GM23338 (cell line): ENCODE measurements around the gene PICK1.
"Not testable (repeated sequence)": the region's sequence is repeated elsewhere in the genome, so short reads cannot be mapped to it uniquely, and the experiment has no call there.

Experiments used
- CREB1 ChIP-seq: fragments of 250-450 bp; sonication (Bioruptor Pico); IDR thresholded peaks from 2 replicates; pipeline ENCODE4 v1.5.0; 2020; ENCODE audit warnings: low read depth, mild to moderate bottlenecking, moderate library complexity
- EZH2 ChIP-seq: fragments of 200-600 bp; sonication (generic); IDR thresholded peaks from one replicate; pipeline ENCODE4 v1.8.0; 2017; ENCODE audit warnings: antibody characterized with exemption, mild to moderate bottlenecking, low read depth; ENCODE audit not compliant: unreplicated experiment
- EZH2phosphoT487 ChIP-seq: fragments of 200-600 bp; sonication (generic); IDR thresholded peaks from one replicate; pipeline ENCODE4 v1.8.1; 2018; ENCODE audit warnings: antibody characterized with exemption; ENCODE audit not compliant: unreplicated experiment
- JUNB ChIP-seq: IDR thresholded peaks from one replicate; pipeline ENCODE4 v1.6.1; 2016; ENCODE audit warnings: antibody characterized with exemption; ENCODE audit not compliant: unreplicated experiment
- NANOG ChIP-seq: IDR thresholded peaks from 2 replicates; pipeline ENCODE4 v1.6.1; 2016; ENCODE audit warnings: antibody characterized with exemption, borderline replicate concordance
- POLR2AphosphoS5 ChIP-seq: IDR thresholded peaks from 2 replicates; pipeline ENCODE4 v1.6.1; 2016; ENCODE audit warnings: antibody characterized with exemption, low read depth
- STAT1 ChIP-seq: IDR thresholded peaks from one replicate; pipeline ENCODE4 v1.6.1; 2016; ENCODE audit warnings: antibody characterized with exemption; ENCODE audit not compliant: unreplicated experiment
- ZNF114 ChIP-seq: fragments of 250-450 bp; sonication (Bioruptor Pico); IDR thresholded peaks from 2 replicates; pipeline ENCODE4 v1.5.0; 2020; ENCODE audit warnings: mild to moderate bottlenecking, moderate library complexity
- TF ChIP-seq, protein P1 (sequence below): IDR thresholded peaks from one replicate; pipeline ENCODE4 v1.6.1; 2018; ENCODE audit warnings: antibody characterized with exemption; ENCODE audit not compliant: unreplicated experiment
- TF ChIP-seq, protein P2 (sequence below), 2 experiments: fragments of 200-600 bp in 1 of 2; sonication (generic) in 1 of 2; conservative IDR thresholded peaks; 2 replicates each; pipeline versions ENCODE4 v1.5.1 to v1.6.1; 2016 to 2017; ENCODE audit warnings: antibody characterized with exemption in 2 of 2, low read depth in 2 of 2, mild to moderate bottlenecking in 2 of 2, moderate library complexity in 1 of 2
- TF ChIP-seq, protein P3 (sequence below): IDR thresholded peaks from 2 replicates; pipeline ENCODE4 v1.6.1; 2016; ENCODE audit warnings: antibody characterized with exemption

DNA sequence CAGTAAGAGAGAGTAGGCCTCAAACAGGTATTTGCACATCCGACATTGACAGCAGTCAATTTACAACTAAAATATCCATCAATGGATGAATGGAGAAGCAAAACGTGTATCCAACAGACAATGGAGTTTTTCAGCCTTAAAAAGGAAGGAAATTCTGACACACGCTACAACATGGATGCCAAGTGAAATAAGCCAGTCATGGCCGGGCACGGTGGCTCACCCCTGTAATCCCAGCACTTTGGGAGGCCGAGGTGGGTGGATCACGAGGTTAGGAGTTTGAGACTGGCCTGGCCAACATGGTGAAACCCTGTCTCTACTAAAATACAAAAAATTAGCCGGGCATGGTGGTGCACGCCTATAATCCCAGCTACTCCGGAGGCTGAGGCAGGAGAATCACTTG lies 60.4 kb downstream of the PICK1 start:
- TF ChIP-seq EZH2; CREB1 (CRISPR knock-in tag); EZH2phosphoT487; JUNB; POLR2AphosphoS5; ZNF114 (CRISPR knock-in tag); NANOG; STAT1: not testable (repeated sequence)
- TF ChIP-seq, protein P1, sequence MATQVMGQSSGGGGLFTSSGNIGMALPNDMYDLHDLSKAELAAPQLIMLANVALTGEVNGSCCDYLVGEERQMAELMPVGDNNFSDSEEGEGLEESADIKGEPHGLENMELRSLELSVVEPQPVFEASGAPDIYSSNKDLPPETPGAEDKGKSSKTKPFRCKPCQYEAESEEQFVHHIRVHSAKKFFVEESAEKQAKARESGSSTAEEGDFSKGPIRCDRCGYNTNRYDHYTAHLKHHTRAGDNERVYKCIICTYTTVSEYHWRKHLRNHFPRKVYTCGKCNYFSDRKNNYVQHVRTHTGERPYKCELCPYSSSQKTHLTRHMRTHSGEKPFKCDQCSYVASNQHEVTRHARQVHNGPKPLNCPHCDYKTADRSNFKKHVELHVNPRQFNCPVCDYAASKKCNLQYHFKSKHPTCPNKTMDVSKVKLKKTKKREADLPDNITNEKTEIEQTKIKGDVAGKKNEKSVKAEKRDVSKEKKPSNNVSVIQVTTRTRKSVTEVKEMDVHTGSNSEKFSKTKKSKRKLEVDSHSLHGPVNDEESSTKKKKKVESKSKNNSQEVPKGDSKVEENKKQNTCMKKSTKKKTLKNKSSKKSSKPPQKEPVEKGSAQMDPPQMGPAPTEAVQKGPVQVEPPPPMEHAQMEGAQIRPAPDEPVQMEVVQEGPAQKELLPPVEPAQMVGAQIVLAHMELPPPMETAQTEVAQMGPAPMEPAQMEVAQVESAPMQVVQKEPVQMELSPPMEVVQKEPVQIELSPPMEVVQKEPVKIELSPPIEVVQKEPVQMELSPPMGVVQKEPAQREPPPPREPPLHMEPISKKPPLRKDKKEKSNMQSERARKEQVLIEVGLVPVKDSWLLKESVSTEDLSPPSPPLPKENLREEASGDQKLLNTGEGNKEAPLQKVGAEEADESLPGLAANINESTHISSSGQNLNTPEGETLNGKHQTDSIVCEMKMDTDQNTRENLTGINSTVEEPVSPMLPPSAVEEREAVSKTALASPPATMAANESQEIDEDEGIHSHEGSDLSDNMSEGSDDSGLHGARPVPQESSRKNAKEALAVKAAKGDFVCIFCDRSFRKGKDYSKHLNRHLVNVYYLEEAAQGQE = not testable (repeated sequence)
- TF ChIP-seq, protein P2, sequence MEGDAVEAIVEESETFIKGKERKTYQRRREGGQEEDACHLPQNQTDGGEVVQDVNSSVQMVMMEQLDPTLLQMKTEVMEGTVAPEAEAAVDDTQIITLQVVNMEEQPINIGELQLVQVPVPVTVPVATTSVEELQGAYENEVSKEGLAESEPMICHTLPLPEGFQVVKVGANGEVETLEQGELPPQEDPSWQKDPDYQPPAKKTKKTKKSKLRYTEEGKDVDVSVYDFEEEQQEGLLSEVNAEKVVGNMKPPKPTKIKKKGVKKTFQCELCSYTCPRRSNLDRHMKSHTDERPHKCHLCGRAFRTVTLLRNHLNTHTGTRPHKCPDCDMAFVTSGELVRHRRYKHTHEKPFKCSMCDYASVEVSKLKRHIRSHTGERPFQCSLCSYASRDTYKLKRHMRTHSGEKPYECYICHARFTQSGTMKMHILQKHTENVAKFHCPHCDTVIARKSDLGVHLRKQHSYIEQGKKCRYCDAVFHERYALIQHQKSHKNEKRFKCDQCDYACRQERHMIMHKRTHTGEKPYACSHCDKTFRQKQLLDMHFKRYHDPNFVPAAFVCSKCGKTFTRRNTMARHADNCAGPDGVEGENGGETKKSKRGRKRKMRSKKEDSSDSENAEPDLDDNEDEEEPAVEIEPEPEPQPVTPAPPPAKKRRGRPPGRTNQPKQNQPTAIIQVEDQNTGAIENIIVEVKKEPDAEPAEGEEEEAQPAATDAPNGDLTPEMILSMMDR (conservative IDR thresholded peaks at IDR 0.05; ENCODE audit: low read depth in 2 of 2) = not testable (repeated sequence)
- TF ChIP-seq, protein P3, sequence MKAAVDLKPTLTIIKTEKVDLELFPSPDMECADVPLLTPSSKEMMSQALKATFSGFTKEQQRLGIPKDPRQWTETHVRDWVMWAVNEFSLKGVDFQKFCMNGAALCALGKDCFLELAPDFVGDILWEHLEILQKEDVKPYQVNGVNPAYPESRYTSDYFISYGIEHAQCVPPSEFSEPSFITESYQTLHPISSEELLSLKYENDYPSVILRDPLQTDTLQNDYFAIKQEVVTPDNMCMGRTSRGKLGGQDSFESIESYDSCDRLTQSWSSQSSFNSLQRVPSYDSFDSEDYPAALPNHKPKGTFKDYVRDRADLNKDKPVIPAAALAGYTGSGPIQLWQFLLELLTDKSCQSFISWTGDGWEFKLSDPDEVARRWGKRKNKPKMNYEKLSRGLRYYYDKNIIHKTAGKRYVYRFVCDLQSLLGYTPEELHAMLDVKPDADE = not testable (repeated sequence)
